ENCODE measurements around the gene HIGD2A.

GRCh38 chr5:176400382-176401156, 12.0 kb downstream of the HIGD2A start:
- TF ChIP-seq FOXP2 (optimal IDR thresholded peaks at IDR 0.05; ENCODE audit: control extremely low read depth, extremely low read length, insufficient read depth) (no peak), EZH2 (IDR thresholded peaks at IDR 0.05) (no peak), POLR2AphosphoS5 (IDR thresholded peaks at IDR 0.05; ENCODE audit: borderline replicate concordance, low read depth, low read length) (no peak)
